ENCODE data around the gene NLRP12. TPM values are rescaled to one million over a fixed set of nuclear protein-coding genes. Genes with fewer than 3 reads are reported as not detected.

NLRP12 gene, protein sequence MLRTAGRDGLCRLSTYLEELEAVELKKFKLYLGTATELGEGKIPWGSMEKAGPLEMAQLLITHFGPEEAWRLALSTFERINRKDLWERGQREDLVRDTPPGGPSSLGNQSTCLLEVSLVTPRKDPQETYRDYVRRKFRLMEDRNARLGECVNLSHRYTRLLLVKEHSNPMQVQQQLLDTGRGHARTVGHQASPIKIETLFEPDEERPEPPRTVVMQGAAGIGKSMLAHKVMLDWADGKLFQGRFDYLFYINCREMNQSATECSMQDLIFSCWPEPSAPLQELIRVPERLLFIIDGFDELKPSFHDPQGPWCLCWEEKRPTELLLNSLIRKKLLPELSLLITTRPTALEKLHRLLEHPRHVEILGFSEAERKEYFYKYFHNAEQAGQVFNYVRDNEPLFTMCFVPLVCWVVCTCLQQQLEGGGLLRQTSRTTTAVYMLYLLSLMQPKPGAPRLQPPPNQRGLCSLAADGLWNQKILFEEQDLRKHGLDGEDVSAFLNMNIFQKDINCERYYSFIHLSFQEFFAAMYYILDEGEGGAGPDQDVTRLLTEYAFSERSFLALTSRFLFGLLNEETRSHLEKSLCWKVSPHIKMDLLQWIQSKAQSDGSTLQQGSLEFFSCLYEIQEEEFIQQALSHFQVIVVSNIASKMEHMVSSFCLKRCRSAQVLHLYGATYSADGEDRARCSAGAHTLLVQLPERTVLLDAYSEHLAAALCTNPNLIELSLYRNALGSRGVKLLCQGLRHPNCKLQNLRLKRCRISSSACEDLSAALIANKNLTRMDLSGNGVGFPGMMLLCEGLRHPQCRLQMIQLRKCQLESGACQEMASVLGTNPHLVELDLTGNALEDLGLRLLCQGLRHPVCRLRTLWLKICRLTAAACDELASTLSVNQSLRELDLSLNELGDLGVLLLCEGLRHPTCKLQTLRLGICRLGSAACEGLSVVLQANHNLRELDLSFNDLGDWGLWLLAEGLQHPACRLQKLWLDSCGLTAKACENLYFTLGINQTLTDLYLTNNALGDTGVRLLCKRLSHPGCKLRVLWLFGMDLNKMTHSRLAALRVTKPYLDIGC
- total RNA-seq = 0.77 TPM in 1 of 2 replicates, not detected in the other

DNA sequence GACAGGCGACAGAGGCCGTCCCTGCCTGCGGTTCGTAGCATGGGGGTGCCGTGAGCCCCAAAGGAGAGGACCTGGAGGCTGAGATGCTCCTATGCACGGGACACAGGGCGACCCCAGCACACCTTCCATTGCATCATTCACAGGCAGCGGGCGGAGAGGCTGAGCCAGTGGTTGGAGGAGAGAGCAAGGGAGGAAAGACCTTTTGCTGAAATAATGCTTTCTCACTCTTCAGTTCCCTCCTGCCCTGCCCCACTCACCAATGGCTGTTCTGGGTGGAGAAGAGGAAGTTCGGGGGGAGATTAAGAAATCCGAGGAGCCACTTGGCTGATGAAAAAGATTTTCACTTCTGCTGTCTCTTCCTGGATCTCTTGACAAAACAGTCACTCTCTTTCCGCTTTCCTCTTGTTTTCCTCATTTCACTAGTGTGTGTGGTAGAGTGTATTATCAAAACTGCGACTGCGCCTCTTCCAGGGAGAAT is at the start of gene NLRP12:
TSS of gene NLRP12 (minus strand) at position 181 of the 478 bp plus-strand sequence. CDS start at position 41, 140 bp downstream.

DNA sequence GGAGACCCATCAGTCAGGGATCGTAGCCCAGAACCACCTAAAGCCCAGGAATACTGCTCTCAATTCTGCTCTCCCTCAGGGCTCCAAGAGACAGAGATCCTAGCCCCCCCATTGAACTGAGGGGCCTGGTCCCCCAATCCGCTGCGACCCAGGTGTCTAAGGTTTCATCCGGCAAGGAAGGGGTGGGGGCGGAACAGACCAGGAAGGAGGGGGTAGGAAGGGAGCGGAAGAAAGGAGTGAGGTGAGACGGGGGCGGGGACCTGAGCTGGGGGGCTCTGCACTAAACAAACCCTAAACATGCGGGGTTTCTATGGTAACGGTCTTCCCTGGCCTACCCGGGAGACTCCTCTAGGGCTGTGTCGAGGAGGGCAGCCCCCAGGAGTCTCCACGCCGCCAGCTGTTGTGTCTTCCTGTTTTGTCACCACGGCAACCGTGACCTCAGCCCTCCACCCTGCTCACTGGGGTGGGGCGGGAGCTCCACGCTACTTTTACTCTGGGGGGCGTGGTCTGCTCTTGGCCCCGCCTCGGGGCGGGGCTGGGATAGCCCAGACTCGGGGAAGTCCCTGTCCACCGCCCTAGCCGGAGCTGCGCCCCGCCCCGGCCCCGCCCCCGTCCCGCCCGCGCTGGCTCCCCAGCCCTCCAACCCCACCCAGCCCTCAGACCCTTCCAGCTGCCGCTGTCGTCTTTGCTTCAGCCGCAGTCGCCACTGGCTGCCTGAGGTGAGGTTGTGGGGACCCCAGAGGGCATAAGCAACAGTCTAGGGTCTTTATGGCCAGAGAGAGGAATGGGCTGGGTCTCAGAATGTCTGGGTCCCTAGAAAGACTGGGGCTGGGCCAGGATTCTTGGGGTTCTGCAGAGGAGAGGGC is 43.3 kb upstream of the NLRP12 start, which contains the start of gene MYADM:
TSS of gene MYADM (plus strand) at position 659 of the 866 bp plus-strand sequence. CDS start 5,647 bp downstream, outside the sequence.

Other genes starting within 250 kb of the NLRP12 start
- not detected in 2 replicates for gene DPRX, start 192.3 kb downstream of the NLRP12 start, total RNA-seq
- gene MYADM, start 43.6 kb upstream of the NLRP12 start, total RNA-seq = 40.5 and 133 TPM in 2 replicates
- not detected in 2 replicates for gene PRKCG, start 57.9 kb upstream of the NLRP12 start, total RNA-seq
- gene CACNG7, start 85.0 kb upstream of the NLRP12 start, total RNA-seq = 3.7 and 8.2 TPM in 2 replicates
- 0.60 and 1.6 TPM in 2 replicates for gene CACNG8, start 138.6 kb upstream of the NLRP12 start, total RNA-seq
- 0.09 and 0.23 TPM in 2 replicates for gene CACNG6, start 167.3 kb upstream of the NLRP12 start, total RNA-seq
- not detected in 2 replicates for gene VSTM1, start 239.6 kb upstream of the NLRP12 start, total RNA-seq

Measured in pericardium fibroblast (primary cell).